T-helper 17 cell (primary cell): ENCODE results near the gene MAT1A. TPM values are rescaled to one million over a fixed set of nuclear protein-coding genes. Genes with fewer than 3 reads are reported as not detected.

Experiments
- ATAC-seq: fragments of 150-1000 bp; cut with Tn5 transposase; 2 replicates; pipeline ENCODE4 v1.10.0; 2021; ENCODE audit warnings: mild to moderate bottlenecking, moderate library complexity
- DNase-seq, 3 donors: peaks; one replicate each; pipeline versions ENCODE4 v3.0.0 to v3.0.0-alpha.2; 2020 to 2021
- H3K9me3 ChIP-seq: one replicate; pipeline ENCODE4 v1.7.0; 2013; ENCODE audit warnings: low read length, mild to moderate bottlenecking; ENCODE audit not compliant: control insufficient read depth, poor library complexity, severe bottlenecking
- H3K27ac Mint-ChIP-seq: one replicate; pipeline ENCODE4 v1.8.0; 2022; ENCODE audit warnings: mild to moderate bottlenecking, moderate library complexity, mixed read lengths
- H3K27me3 Mint-ChIP-seq: one replicate; pipeline ENCODE4 v1.8.0; 2022; ENCODE audit warnings: mixed read lengths
- H3K36me3 Mint-ChIP-seq: one replicate; pipeline ENCODE4 v1.8.0; 2022; ENCODE audit warnings: low read depth, mixed read lengths
- H3K4me1 Mint-ChIP-seq: one replicate; pipeline ENCODE4 v1.8.0; 2022; ENCODE audit warnings: mild to moderate bottlenecking, mixed read lengths
- H3K4me3 Mint-ChIP-seq: one replicate; pipeline ENCODE4 v1.8.0; 2022; ENCODE audit warnings: mild to moderate bottlenecking, moderate library complexity, mixed read lengths
- total RNA-seq, 4 donors: library from RNA in 2 of 4; stranded (reverse) in 2 of 4; gene quantifications; one replicate each; pipeline ENCODE4 v1.2.3 and lab custom pipeline; 2022 to 2026

The MAT1A gene
- total RNA-seq (not detected), total RNA-seq (lab: John Stamatoyannopoulos, UW) (0 to 0.23 reads per million in 2 donors)

DNA sequence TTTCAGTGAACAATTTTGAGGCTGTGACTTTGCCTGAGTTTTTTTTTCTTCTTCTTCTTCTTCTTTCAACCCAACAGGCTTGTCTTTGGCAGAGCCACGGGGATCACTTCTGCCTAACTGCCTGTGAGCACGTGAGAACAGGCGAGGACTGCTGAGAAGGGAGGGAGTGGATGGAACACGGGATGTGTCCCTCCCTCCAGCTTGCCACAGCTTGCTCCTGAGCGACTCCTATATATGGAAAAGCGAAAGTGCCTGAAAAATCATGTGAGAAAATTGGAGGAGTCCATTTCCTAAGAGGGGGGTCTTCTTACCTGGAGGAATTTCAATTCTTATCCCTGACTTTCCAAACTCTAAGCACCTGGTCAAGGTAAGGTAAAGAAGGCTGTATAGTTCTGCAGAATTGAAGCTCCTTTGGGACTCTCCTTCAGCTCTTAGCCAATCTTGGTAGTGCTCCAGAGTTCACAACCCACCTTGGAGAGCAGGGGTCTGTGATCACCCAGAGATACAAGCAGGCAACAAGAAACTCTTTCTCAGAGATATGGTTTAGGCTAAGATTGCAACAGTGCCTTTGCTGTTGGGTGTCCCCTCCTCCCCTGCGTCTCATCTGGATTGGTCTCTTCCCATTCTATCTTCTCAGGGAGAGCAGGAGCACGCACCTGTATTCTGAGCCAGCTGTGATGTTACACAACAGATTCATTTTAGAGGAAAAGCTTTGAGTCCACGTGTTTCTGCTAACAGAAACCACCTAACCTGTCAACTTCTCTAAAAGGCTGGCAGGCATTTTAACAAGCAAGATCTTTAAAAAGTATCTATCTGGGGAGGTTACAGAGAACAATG lies at the start of gene MAT1A:
Gene MAT1A (minus strand): TSS at position 208 of the 837 bp plus-strand sequence. CDS start 235 bp downstream, outside the sequence.
- H3K9me3 ChIP-seq, result no peaks in the 10 kb centered on the region
- Mint-ChIP-seq H3K4me3 (no peak within 1 kb of the TSS), H3K27ac (no peak within 1 kb of the TSS), H3K4me1 (peaks cover 2% of the 10 kb centered on the region), H3K36me3 (peaks cover 2% of the 10 kb centered on the region), H3K27me3 (peaks cover 63% of the 10 kb centered on the region)
- no peak for DNase-seq
- no peak for ATAC-seq

DNA sequence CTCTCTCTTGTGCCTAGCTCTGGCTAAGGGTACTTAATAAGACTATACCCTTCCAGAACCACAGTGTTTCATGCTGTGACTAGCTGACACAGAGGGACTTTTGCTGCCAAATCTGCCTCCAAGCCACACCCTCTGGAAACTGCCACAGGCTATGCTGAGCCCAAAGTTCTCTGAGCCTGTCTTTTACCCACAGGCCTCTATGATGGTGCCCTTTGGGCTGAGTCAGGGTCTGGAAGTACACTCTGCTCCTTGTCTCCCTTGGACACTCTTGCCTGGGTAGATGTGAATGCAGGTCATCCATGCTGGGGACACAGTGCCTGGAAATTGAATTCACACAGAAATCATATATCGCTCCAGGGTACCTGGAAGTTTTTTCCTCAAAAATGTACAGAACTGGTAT lies 44.5 kb upstream of the MAT1A start:
- Mint-ChIP-seq H3K27ac (no peak overlapping the region), H3K4me1 (no peaks in the 10 kb centered on the region), H3K27me3 (peaks cover 8% of the 10 kb centered on the region), H3K4me3 (no peak overlapping the region), H3K36me3 (no peaks in the 10 kb centered on the region)
- no peak for ATAC-seq
- peaks cover 2% of the 10 kb centered on the region for H3K9me3 ChIP-seq
- no peak for DNase-seq

DNA sequence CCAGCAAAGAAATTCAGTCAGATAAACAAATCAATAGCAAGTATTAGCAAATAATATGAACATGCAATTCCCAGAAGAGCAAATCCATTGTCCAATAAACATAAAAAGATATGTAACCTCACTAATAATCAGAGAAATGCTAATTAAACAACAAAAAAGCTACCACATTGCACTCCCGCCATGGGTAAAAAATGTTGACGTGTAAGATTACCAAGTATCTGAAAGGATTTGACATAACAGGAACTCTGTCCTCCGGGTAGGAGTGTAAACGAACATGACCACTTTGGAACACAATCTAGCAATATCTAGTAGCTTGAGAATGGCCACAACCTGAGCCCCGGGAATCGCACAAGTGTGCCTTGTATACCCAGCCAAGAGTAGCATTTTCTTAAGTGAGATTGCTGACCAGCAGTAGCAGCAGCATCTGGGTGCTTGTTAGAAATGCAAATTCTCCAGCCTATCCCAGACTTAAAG lies 35.5 kb upstream of the MAT1A start:
- Mint-ChIP-seq H3K4me1 (peaks cover 4% of the 10 kb centered on the region), H3K4me3 (no peak overlapping the region), H3K36me3 (no peaks in the 10 kb centered on the region), H3K27me3 (peaks cover 11% of the 10 kb centered on the region), H3K27ac (no peak overlapping the region)
- DNase-seq (no peak), ATAC-seq (no peak)
- H3K9me3 ChIP-seq, result no peaks in the 10 kb centered on the region

- peaks cover 15% of the 10 kb centered on the region for H3K27me3 Mint-ChIP-seq
- H3K4me3 Mint-ChIP-seq, result no peak overlapping the region
- DNase-seq, result no peak
- peaks cover 4% of the 10 kb centered on the region for H3K4me1 Mint-ChIP-seq
- no peaks in the 10 kb centered on the region for H3K9me3 ChIP-seq
- no peaks in the 10 kb centered on the region for H3K36me3 Mint-ChIP-seq
- no peak for ATAC-seq
- no peak overlapping the region for H3K27ac Mint-ChIP-seq
Measured at GRCh38 chr10:80324086-80324485, 34.6 kb upstream of the MAT1A start.

GRCh38 chr10:80323311-80323710 lies 33.9 kb upstream of the MAT1A start:
- no peaks in the 10 kb centered on the region for H3K9me3 ChIP-seq
- H3K4me3 Mint-ChIP-seq, result peak overlapping the region; percentile 45
- no peaks in the 10 kb centered on the region for H3K36me3 Mint-ChIP-seq
- H3K4me1 Mint-ChIP-seq, result peaks cover 4% of the 10 kb centered on the region
- ATAC-seq, result no peak
- no peak for DNase-seq
- peaks cover 15% of the 10 kb centered on the region for H3K27me3 Mint-ChIP-seq
- no peak overlapping the region for H3K27ac Mint-ChIP-seq

DNA sequence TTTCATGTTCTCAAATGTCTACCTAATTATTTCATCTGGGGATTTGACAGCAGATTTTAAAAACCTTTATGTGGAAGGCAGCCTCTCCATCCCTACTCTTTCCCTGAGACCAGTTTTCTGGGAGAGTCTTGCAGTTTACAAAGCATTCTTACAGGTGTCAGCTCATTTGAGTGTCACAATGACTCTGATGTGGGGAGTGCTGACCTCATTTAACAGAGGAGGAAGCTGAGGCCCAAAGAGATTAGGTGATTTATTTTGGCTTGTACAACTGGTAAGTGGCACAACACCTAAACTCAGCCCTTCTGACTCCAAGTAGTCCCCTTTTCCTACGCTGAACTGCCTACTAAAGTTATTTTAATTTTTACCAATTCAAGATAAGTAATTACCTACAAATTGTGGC lies 33.3 kb upstream of the MAT1A start:
- H3K27me3 Mint-ChIP-seq, result peaks cover 20% of the 10 kb centered on the region
- DNase-seq (no peak), ATAC-seq (no peak)
- no peaks in the 10 kb centered on the region for H3K9me3 ChIP-seq
- no peak overlapping the region for H3K4me3 Mint-ChIP-seq
- peaks cover 4% of the 10 kb centered on the region for H3K4me1 Mint-ChIP-seq
- no peaks in the 10 kb centered on the region for H3K36me3 Mint-ChIP-seq
- no peak overlapping the region for H3K27ac Mint-ChIP-seq

- H3K27ac Mint-ChIP-seq, result no peak overlapping the region
- ATAC-seq (no peak), DNase-seq (no peak)
- no peak overlapping the region for H3K4me3 Mint-ChIP-seq
- peaks cover 4% of the 10 kb centered on the region for H3K4me1 Mint-ChIP-seq
- H3K9me3 ChIP-seq, result no peaks in the 10 kb centered on the region
- H3K36me3 Mint-ChIP-seq, result no peaks in the 10 kb centered on the region
- H3K27me3 Mint-ChIP-seq, result peaks cover 21% of the 10 kb centered on the region
Measured at GRCh38 chr10:80322158-80322557, 32.7 kb upstream of the MAT1A start.

GRCh38 chr10:80321183-80321582 lies 31.7 kb upstream of the MAT1A start:
- DNase-seq (no peak), ATAC-seq (no peak)
- Mint-ChIP-seq H3K27me3 (peaks cover 21% of the 10 kb centered on the region), H3K27ac (no peak overlapping the region), H3K4me3 (no peak overlapping the region), H3K4me1 (peaks cover 4% of the 10 kb centered on the region), H3K36me3 (no peaks in the 10 kb centered on the region)
- no peaks in the 10 kb centered on the region for H3K9me3 ChIP-seq

- H3K27ac Mint-ChIP-seq, result no peak overlapping the region
- peaks cover 4% of the 10 kb centered on the region for H3K4me1 Mint-ChIP-seq
- H3K36me3 Mint-ChIP-seq, result no peaks in the 10 kb centered on the region
- H3K27me3 Mint-ChIP-seq, result peaks cover 21% of the 10 kb centered on the region
- ATAC-seq, result no peak
- H3K9me3 ChIP-seq, result no peaks in the 10 kb centered on the region
- H3K4me3 Mint-ChIP-seq, result no peak overlapping the region
- no peak for DNase-seq
Measured at GRCh38 chr10:80320377-80320776, 30.9 kb upstream of the MAT1A start.

DNA sequence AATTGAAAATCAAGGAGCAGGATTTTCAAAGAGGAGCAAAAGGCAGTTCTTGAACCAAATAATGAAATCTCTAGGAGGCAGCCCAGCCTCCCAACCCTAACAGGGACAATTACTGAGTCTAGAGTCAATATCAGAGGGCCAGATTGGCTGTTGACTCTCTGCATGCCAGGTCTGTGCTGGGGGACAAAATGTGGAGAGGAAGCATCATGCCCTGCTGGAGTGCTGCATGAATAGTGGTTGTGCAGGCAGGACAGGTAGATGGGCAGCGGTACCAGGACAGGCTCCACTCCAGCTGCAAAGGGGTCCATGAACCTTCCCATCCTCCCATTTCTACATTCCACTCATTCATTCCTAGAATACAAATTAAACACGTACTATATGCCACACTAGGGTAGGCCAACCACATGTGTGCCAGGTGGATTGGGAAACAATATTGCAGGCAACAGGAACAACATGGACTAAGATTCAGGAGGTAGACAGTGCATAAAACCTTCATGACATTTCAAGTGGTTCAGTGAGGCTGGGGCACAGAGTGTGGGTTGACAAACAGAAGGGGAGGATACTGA lies 30.4 kb upstream of the MAT1A start:
- Mint-ChIP-seq H3K4me3 (no peak overlapping the region), H3K27me3 (peaks cover 21% of the 10 kb centered on the region), H3K27ac (no peak overlapping the region), H3K36me3 (no peaks in the 10 kb centered on the region), H3K4me1 (peaks cover 4% of the 10 kb centered on the region)
- no peak for ATAC-seq
- no peaks in the 10 kb centered on the region for H3K9me3 ChIP-seq
- no peak for DNase-seq

DNA sequence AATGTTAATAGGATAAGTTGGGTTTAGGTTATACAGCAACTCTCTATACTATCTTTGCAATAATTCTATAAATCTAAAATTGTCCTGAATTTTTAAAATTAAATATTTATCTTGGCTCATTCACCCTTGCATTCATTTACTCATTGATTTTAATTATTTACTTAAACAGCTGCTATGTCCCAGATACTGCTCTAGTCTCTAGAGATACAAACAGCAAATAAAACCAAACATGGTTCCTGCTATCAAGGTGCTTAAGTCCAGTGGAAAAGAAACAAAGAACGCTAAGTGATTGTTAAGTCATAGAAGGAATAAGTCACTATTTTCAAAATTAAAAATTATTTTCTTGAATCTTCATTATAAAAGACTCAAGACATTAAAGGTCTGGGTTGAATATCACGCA lies 29.9 kb upstream of the MAT1A start:
- Mint-ChIP-seq H3K27ac (no peak overlapping the region), H3K4me1 (peaks cover 4% of the 10 kb centered on the region), H3K27me3 (peaks cover 21% of the 10 kb centered on the region), H3K4me3 (no peak overlapping the region), H3K36me3 (no peaks in the 10 kb centered on the region)
- H3K9me3 ChIP-seq, result no peaks in the 10 kb centered on the region
- no peak for DNase-seq
- no peak for ATAC-seq

- DNase-seq, result no peak
- Mint-ChIP-seq H3K36me3 (no peaks in the 10 kb centered on the region), H3K27me3 (peaks cover 16% of the 10 kb centered on the region), H3K4me3 (no peak overlapping the region), H3K4me1 (peaks cover 4% of the 10 kb centered on the region), H3K27ac (no peak overlapping the region)
- H3K9me3 ChIP-seq, result no peaks in the 10 kb centered on the region
- no peak for ATAC-seq
Measured at GRCh38 chr10:80318742-80319141, 29.3 kb upstream of the MAT1A start.

DNA sequence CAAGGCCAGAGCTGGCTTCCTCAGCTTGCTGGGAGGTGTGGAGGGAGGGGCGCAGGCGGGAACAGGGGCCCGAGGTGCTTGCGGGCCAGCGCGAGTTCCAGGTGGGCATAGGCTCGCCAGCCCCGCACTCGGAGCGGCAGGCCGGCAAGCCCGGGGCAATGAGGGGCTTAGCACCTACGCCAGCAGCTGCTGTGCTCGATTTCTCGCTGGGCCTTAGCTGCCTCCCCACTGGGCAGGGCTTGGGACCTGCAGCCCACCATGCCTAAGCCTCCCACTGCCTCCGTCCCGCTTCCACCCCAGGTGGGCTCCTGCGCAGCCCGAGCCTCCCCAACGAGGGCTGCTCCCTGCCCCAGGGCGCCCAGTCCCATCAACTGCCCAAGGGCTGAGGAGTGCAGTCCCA lies 25.9 kb upstream of the MAT1A start:
- no peaks in the 10 kb centered on the region for H3K36me3 Mint-ChIP-seq
- ATAC-seq, result no peak
- no peak overlapping the region for H3K4me3 Mint-ChIP-seq
- H3K27me3 Mint-ChIP-seq, result peaks cover 12% of the 10 kb centered on the region
- DNase-seq, result no peak
- no peaks in the 10 kb centered on the region for H3K9me3 ChIP-seq
- H3K4me1 Mint-ChIP-seq, result no peaks in the 10 kb centered on the region
- no peak overlapping the region for H3K27ac Mint-ChIP-seq

DNA sequence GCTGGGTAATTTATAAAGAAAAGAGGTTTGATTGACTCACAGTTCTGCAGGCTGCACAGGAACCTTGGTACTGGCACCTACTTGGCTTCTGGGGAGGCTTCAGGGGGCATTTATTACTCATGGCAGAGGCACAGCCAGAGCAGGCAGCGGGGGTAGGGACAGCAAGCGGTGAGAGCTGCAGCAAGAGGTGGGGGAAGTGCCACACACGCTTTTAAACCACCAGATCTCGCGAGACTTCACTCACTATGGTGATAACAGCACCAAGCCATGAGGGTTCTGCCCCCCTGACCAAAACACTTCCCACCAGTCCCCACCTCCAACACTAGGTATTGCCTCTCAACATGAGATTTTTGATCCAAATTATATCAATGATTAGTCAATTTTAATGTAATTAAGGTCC lies 24.1 kb upstream of the MAT1A start:
- DNase-seq (no peak), ATAC-seq (no peak)
- no peaks in the 10 kb centered on the region for H3K36me3 Mint-ChIP-seq
- peaks cover 6% of the 10 kb centered on the region for H3K27me3 Mint-ChIP-seq
- H3K4me3 Mint-ChIP-seq, result no peak overlapping the region
- no peak overlapping the region for H3K27ac Mint-ChIP-seq
- H3K4me1 Mint-ChIP-seq, result no peaks in the 10 kb centered on the region
- no peaks in the 10 kb centered on the region for H3K9me3 ChIP-seq
